HL-60 (cell line): ENCODE results near the gene DPYD.

Experiments
- DNase-seq, 2 experiments: peaks; one replicate each; pipeline ENCODE4 v3.0.0-alpha.2; 2010 to 2020; ENCODE audit warnings: low read depth in 1 of 2, low spot score in 1 of 2
- H3K27ac ChIP-seq: fragments of 250-450 bp; sonication (Bioruptor Pico); replicated peaks from 2 replicates; pipeline ENCODE4 v1.5.1; 2020; ENCODE audit warnings: mild to moderate bottlenecking, moderate library complexity
- H3K27me3 ChIP-seq: fragments of 250-450 bp; sonication (Bioruptor Pico); 2 replicates; pipeline ENCODE4 v1.5.1; 2021; ENCODE audit warnings: mild to moderate bottlenecking, moderate library complexity; ENCODE audit not compliant: insufficient read depth, poor library complexity, severe bottlenecking
- H3K4me3 ChIP-seq: replicated peaks from 2 replicates; pipeline ENCODE4 v1.5.1; 2011; ENCODE audit warnings: mild to moderate bottlenecking, control low read depth, low read length; ENCODE audit not compliant: insufficient read depth
- GABPA ChIP-seq: IDR thresholded peaks from 2 replicates; pipeline ENCODE4 v1.6.1; 2012; ENCODE audit warnings: low read depth
- POLR2AphosphoS5 ChIP-seq: IDR thresholded peaks from 2 replicates; pipeline ENCODE4 v1.6.1; 2012; ENCODE audit warnings: low read depth
- SPI1 ChIP-seq: IDR thresholded peaks from 2 replicates; pipeline ENCODE4 v1.6.1; 2012; ENCODE audit warnings: low read depth, mild to moderate bottlenecking, borderline replicate concordance
- TF ChIP-seq, protein P1 (sequence below): IDR thresholded peaks from one replicate; pipeline ENCODE4 v1.5.1; 2011; ENCODE audit warnings: low read length, control low read depth, inconsistent platforms; ENCODE audit not compliant: insufficient read depth
- TF ChIP-seq, protein P2 (sequence below): IDR thresholded peaks from 2 replicates; pipeline ENCODE4 v1.6.1; 2012; ENCODE audit warnings: low read depth; ENCODE audit not compliant: insufficient replicate concordance

Gene DPYD

DNA sequence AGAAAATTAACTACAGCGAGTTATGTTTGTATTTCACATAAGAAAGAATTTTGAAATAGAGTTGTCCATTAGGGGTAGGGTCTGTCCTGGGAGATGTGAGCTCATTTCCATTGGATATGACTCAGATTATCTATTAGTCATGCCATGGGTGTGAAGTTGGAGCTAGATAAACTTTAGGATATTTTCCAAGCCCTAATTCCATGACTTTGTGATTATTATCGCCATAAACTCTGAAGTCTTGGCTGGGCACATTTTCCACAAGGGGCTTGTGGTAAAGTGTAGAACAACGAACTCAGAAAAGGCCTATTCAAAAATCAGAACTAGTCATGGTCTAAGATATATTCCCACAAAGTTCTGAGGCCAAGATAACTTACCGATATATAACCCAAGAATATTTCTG, 396.6 kb downstream of the DPYD start:
- Histone ChIP-seq H3K27ac (no peak overlapping the region), H3K27me3 (no peaks in the 10 kb centered on the region), H3K4me3 (no peak overlapping the region)
- no peak for TF ChIP-seq POLR2AphosphoS5
- TF ChIP-seq SPI1, result no peak
- TF ChIP-seq, protein P1, sequence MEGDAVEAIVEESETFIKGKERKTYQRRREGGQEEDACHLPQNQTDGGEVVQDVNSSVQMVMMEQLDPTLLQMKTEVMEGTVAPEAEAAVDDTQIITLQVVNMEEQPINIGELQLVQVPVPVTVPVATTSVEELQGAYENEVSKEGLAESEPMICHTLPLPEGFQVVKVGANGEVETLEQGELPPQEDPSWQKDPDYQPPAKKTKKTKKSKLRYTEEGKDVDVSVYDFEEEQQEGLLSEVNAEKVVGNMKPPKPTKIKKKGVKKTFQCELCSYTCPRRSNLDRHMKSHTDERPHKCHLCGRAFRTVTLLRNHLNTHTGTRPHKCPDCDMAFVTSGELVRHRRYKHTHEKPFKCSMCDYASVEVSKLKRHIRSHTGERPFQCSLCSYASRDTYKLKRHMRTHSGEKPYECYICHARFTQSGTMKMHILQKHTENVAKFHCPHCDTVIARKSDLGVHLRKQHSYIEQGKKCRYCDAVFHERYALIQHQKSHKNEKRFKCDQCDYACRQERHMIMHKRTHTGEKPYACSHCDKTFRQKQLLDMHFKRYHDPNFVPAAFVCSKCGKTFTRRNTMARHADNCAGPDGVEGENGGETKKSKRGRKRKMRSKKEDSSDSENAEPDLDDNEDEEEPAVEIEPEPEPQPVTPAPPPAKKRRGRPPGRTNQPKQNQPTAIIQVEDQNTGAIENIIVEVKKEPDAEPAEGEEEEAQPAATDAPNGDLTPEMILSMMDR, result no peak
- TF ChIP-seq GABPA, result no peak
- TF ChIP-seq, protein P2, sequence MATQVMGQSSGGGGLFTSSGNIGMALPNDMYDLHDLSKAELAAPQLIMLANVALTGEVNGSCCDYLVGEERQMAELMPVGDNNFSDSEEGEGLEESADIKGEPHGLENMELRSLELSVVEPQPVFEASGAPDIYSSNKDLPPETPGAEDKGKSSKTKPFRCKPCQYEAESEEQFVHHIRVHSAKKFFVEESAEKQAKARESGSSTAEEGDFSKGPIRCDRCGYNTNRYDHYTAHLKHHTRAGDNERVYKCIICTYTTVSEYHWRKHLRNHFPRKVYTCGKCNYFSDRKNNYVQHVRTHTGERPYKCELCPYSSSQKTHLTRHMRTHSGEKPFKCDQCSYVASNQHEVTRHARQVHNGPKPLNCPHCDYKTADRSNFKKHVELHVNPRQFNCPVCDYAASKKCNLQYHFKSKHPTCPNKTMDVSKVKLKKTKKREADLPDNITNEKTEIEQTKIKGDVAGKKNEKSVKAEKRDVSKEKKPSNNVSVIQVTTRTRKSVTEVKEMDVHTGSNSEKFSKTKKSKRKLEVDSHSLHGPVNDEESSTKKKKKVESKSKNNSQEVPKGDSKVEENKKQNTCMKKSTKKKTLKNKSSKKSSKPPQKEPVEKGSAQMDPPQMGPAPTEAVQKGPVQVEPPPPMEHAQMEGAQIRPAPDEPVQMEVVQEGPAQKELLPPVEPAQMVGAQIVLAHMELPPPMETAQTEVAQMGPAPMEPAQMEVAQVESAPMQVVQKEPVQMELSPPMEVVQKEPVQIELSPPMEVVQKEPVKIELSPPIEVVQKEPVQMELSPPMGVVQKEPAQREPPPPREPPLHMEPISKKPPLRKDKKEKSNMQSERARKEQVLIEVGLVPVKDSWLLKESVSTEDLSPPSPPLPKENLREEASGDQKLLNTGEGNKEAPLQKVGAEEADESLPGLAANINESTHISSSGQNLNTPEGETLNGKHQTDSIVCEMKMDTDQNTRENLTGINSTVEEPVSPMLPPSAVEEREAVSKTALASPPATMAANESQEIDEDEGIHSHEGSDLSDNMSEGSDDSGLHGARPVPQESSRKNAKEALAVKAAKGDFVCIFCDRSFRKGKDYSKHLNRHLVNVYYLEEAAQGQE, result no peak
- no peak for DNase-seq

DNA sequence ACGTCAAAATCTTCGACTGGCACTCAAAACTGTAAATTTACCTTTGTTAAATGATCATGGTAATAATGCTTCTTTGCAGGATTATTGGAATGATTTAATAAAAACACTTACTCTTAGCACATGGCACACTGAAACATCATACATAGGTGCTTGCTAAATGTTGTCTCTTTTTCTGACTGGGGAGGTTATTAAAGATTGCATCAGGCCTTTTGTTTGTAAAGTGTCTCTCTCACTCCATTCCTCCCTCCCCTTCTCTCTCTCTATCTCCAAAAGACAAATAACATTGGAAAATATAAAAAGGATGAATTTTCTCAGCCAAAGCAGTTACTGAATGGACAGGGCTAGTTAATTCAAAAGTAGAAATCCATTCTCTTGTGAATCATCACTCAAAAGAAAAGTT, 404.2 kb downstream of the DPYD start:
- TF ChIP-seq, protein P2, result no peak
- TF ChIP-seq POLR2AphosphoS5 (no peak), GABPA (no peak), SPI1 (no peak)
- TF ChIP-seq, protein P1, result no peak
- H3K27ac ChIP-seq, result no peak overlapping the region
- no peak overlapping the region for H3K4me3 ChIP-seq
- DNase-seq, result no peak
- H3K27me3 ChIP-seq, result no peaks in the 10 kb centered on the region

DNA sequence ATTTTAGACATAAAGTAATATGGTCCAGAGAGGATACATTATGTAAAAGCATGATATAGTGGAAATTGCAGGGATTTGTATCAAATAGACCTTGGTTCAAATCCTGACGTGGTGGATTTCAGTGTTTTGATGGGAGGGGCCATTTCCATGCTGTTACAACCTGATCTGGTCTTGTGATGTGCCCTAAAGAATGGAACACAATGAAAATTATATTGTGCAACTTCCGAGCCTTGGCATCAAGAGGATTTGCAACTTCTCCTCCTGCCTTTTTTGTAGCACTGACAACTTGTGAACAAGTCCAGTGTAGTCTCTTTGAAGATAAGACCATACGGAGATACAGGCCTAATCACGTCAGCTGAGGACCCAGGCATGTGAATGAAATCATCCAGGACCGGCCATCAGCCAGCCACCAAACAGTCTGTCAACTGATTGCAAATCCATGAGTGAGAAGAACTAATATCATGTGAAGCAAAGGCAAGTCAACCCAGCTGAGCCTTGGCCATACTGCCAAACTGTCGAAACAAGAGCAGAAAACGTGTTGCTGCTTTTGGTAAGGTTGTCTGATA, 412.1 kb downstream of the DPYD start:
- Histone ChIP-seq H3K27ac (no peak overlapping the region), H3K27me3 (no peaks in the 10 kb centered on the region), H3K4me3 (no peak overlapping the region)
- TF ChIP-seq SPI1, result no peak
- TF ChIP-seq, protein P1, result no peak
- TF ChIP-seq, protein P2, result no peak
- no peak for TF ChIP-seq GABPA
- TF ChIP-seq POLR2AphosphoS5, result no peak
- no peak for DNase-seq
